K562 (cell line): ENCODE data around the gene GRIK2. TPM values are rescaled to one million over a fixed set of nuclear protein-coding genes. Genes with fewer than 3 reads are reported as not detected.

Source experiments
- ATAC-seq: fragments of 200-7000 bp; cut with Tn5 transposase; 3 replicates; pipeline ENCODE4 v1.9.1; 2020; ENCODE audit warnings: moderate library complexity
- BruUV-seq: library from RNA; stranded (reverse); fragments of 400-500 nt; replicated peaks from 2 replicates; lab custom pipeline; 2021; lab: Mats Ljungman, UMichigan
- CTCF ChIA-PET: fragments of 300-600 bp; formaldehyde crosslinking; extraction: SDS; loops from one replicate; lab custom pipeline; 2021; ENCODE audit warnings: low intra/inter-chr PET ratio; lab: Yijun Ruan, JAX
- POLR2A ChIA-PET: fragments of 300-600, 350-650 bp; sonication (Branson Sonifier 250); formaldehyde crosslinking; extraction: SDS; loops from one replicate; lab custom pipeline; 2021; ENCODE audit warnings: antibody characterized with exemption, inconsistent platforms; lab: Yijun Ruan, JAX
- DNase-seq, 4 experiments: peaks; one replicate each; pipeline versions ENCODE4 v3.0.0 to v3.0.0-alpha.2; 2011 to 2018; ENCODE audit warnings: low spot score in 3 of 4, mixed read lengths in 3 of 4; ENCODE audit errors: extremely low read depth in 1 of 4
- FAIRE-seq: peaks from 2 replicates; lab custom pipeline; 2011; peaks lifted over from hg19 to GRCh38; lab: Jason Lieb, UNC
- H2AFZ ChIP-seq: 2 replicates; pipeline ENCODE4 v1.6.0; 2011; ENCODE audit warnings: low read depth, low read length, control low read depth, inconsistent platforms
- H3K27ac ChIP-seq: fragments of 200-600 bp; 3 replicates; pipeline ENCODE4 v1.8.0; 2011; ENCODE audit warnings: low read depth, mild to moderate bottlenecking, control low read depth, inconsistent platforms, low read length, moderate library complexity, mixed read lengths; ENCODE audit errors: extremely low read depth
- H3K27me3 ChIP-seq, 2 experiments: fragments of 300-600 bp in 1 of 2; 2 replicates in 1 of 2; 3 replicates in 1 of 2; pipeline versions ENCODE4 v1.6.0 to v1.8.0; 2011; ENCODE audit warnings: inconsistent platforms in 2 of 2, low read length in 2 of 2, mild to moderate bottlenecking in 1 of 2, mixed read lengths in 1 of 2, moderate library complexity in 1 of 2; ENCODE audit not compliant: control insufficient read depth in 2 of 2, insufficient read depth in 2 of 2
- H3K36me3 ChIP-seq: fragments of 300-600 bp; 3 replicates; pipeline ENCODE4 v1.8.0; 2011; ENCODE audit warnings: mild to moderate bottlenecking, low read length, inconsistent platforms; ENCODE audit not compliant: control insufficient read depth, insufficient read depth
- H3K4me1 ChIP-seq, 2 experiments: fragments of 200-600 bp in 1 of 2; replicated peaks in 1 of 2; 2 replicates in 1 of 2; 3 replicates in 1 of 2; pipeline versions ENCODE4 v1.5.1 to v1.8.0; 2011; ENCODE audit warnings: inconsistent platforms in 2 of 2, low read length in 2 of 2, mild to moderate bottlenecking in 1 of 2, mixed read lengths in 1 of 2, moderate library complexity in 1 of 2; ENCODE audit not compliant: control insufficient read depth in 2 of 2, insufficient read depth in 2 of 2
- H3K4me2 ChIP-seq: 2 replicates; pipeline ENCODE4 v1.6.1; 2011; ENCODE audit warnings: low read length, control low read depth, inconsistent platforms, mixed read lengths; ENCODE audit not compliant: insufficient read depth
- H3K4me3 ChIP-seq: fragments of 200-600 bp; sonication (generic), shearing (Covaris generic); 2 replicates; pipeline ENCODE4 v1.5.1; 2016; ENCODE audit warnings: control low read depth, inconsistent platforms
- H3K79me2 ChIP-seq: fragments of 200-600 bp; 3 replicates; pipeline ENCODE4 v1.8.0; 2011; ENCODE audit warnings: low read length, inconsistent platforms; ENCODE audit not compliant: control insufficient read depth, insufficient read depth
- H3K9ac ChIP-seq, 2 experiments: 2 replicates each; pipeline versions ENCODE4 v1.6.0 to v1.6.1; 2011; ENCODE audit warnings: low read depth in 2 of 2, low read length in 2 of 2, control low read depth in 1 of 2, inconsistent platforms in 1 of 2, mild to moderate bottlenecking in 1 of 2, mixed read lengths in 1 of 2; ENCODE audit not compliant: insufficient read depth in 1 of 2
- H3K9me1 ChIP-seq: one replicate; pipeline ENCODE4 v1.6.0; 2011; ENCODE audit warnings: inconsistent platforms, mild to moderate bottlenecking, low read length, moderate library complexity; ENCODE audit not compliant: control insufficient read depth, insufficient read depth
- H3K9me3 ChIP-seq: replicated peaks from 2 replicates; pipeline ENCODE4 v1.5.1; 2011; ENCODE audit warnings: low read depth, low read length, inconsistent platforms; ENCODE audit not compliant: control insufficient read depth, insufficient read depth
- H4K20me1 ChIP-seq: replicated peaks from 2 replicates; pipeline ENCODE4 v1.6.1; 2011; ENCODE audit warnings: low read length, inconsistent platforms, mixed read lengths; ENCODE audit not compliant: control insufficient read depth, insufficient read depth
- JUNB ChIP-seq: fragments of 450-650 bp; formaldehyde crosslinking; conservative IDR thresholded peaks from 2 replicates; pipeline ENCODE4 v1.4.0; 2020; ENCODE audit warnings: mild to moderate bottlenecking
- STAT6 ChIP-seq: sonication (generic); formaldehyde crosslinking; IDR thresholded peaks from 2 replicates; pipeline ENCODE4 v1.8.1; 2023; ENCODE audit warnings: mild to moderate bottlenecking, missing genetic modification reagents
- ZBTB26 ChIP-seq: fragments of 450-650 bp; formaldehyde crosslinking; IDR thresholded peaks from 2 replicates; pipeline ENCODE4 v1.4.0; 2022; ENCODE audit warnings: missing genetic modification characterization
- ZNF217 ChIP-seq: sonication (generic); formaldehyde crosslinking; IDR thresholded peaks from 2 replicates; pipeline ENCODE4 v1.8.0; 2022; ENCODE audit warnings: mild to moderate bottlenecking, missing genetic modification reagents
- WGBS: fragments of 100-300 bp; shearing (Covaris generic); methylation state at CpG from one replicate; pipeline ENCODE4 v1.1.6; 2016; ENCODE audit warnings: low coverage, mixed read lengths; ENCODE audit not compliant: insufficient coverage; ENCODE audit errors: missing lambda C conversion rate; 5-methylcytosine and 5-hydroxymethylcytosine counted together
- in situ Hi-C: fragments of 300-500 bp; cut with MboI; formaldehyde crosslinking; loops from 4 replicates; pipeline ENCODE4 v1.15.0; 2018; ENCODE audit warnings: inconsistent platforms, mixed read lengths
- intact Hi-C: fragments of 100-400 bp; cut with micrococcal nuclease; formaldehyde crosslinking; loops from 2 replicates; pipeline ENCODE4 v1.14.2; 2022
- polyA plus RNA-seq, 8 experiments: library from polyadenylated mRNA; depleted of rRNA in 4 of 8; stranded (reverse) in 5 of 8; unstranded in 3 of 8; fragments of >200 nt; fragmentation: Nextera tagmentation in 2 of 8; fragmentation: Illumina TruSeq in 1 of 8; extraction: Ambion mirVana in 2 of 8; extraction: Trizol in 1 of 8; gene quantifications; 2 replicates each; pipeline versions ENCODE4 v1.2.1 to v1.2.3, GENCODE V29; 2011 to 2014; ENCODE audit warnings: inconsistent platforms in 1 of 8, missing spikeins in 1 of 8
- total RNA-seq, 7 experiments: library from RNA; depleted of rRNA in 6 of 7; stranded (reverse); fragments of >200 nt in 6 of 7; fragmentation: Illumina TruSeq in 2 of 7; extraction: Trizol in 2 of 7; gene quantifications; 2 replicates each; pipeline versions ENCODE4 v1.2.1 to v1.2.3, GENCODE V29; 2011 to 2021; ENCODE audit warnings: low replicate concordance in 1 of 7
- TF ChIP-seq, protein P1 (sequence below): fragments of 250-450 bp; sonication (Bioruptor Pico); IDR thresholded peaks from 2 replicates; pipeline ENCODE4 v1.5.0; 2020; ENCODE audit warnings: mild to moderate bottlenecking

Gene GRIK2
- total and polyA plus RNA-seq, 9 of the 15 experiments (the other 6 are each of a cell fraction or from before 2014, with no cell fraction given), result not detected

DNA sequence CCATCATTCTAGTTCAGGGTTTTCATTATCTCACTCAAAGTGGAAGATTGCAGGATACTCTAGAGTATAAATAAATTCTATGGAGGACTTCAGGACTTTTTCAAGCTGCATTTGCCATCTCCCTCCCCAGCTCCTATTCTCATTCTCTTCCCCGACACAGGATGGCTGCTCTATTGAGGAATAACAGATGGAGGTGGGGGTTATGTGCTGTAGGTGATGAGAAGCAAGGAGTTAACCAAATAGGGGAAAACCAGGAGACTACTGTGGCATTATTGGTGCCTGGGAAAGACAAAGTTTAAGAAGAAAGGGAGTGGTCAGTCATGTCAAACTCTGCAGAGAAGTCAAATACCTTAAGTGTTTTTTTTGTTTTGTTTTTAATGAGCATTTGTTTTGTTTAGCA is 109.3 kb downstream of the GRIK2 start:
- no peaks in the 10 kb centered on the region for H3K36me3 ChIP-seq
- H3K9ac ChIP-seq, result no peak overlapping the region
- no peak overlapping the region for H3K27ac ChIP-seq
- TF ChIP-seq ZBTB26 (CRISPR knock-in tag), result no peak
- TF ChIP-seq STAT6, result no peak
- no peak for TF ChIP-seq JUNB
- TF ChIP-seq ZNF217 (CRISPR knock-in tag), result no peak
- TF ChIP-seq, protein P1, sequence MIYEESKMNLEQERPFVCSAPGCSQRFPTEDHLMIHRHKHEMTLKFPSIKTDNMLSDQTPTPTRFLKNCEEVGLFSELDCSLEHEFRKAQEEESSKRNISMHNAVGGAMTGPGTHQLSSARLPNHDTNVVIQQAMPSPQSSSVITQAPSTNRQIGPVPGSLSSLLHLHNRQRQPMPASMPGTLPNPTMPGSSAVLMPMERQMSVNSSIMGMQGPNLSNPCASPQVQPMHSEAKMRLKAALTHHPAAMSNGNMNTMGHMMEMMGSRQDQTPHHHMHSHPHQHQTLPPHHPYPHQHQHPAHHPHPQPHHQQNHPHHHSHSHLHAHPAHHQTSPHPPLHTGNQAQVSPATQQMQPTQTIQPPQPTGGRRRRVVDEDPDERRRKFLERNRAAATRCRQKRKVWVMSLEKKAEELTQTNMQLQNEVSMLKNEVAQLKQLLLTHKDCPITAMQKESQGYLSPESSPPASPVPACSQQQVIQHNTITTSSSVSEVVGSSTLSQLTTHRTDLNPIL, result no peak
- DNase-seq, result no peak
- 0% methylated on average over 1 of the region's 1 CpG for WGBS
- ATAC-seq, result no peak
- ChIA-PET CTCF (no interaction called here), POLR2A (no interaction called here)
- no peak overlapping the region for H3K4me2 ChIP-seq
- H3K9me1 ChIP-seq, result no peaks in the 10 kb centered on the region
- 0 out of 2 replicates have a peak, but pooled peaks cover 1% of the 10 kb centered on the region for H3K9me3 ChIP-seq
- intact Hi-C loops (no loop called here), in situ Hi-C loops (no loop called here)
- H2AFZ ChIP-seq, result no peak overlapping the region
- H3K79me2 ChIP-seq, result no peaks in the 10 kb centered on the region
- no peaks in the 10 kb centered on the region for H3K4me1 ChIP-seq
- H4K20me1 ChIP-seq, result no peaks in the 10 kb centered on the region
- no TSS peak for BruUV-seq
- FAIRE-seq, result no peak
- H3K27me3 ChIP-seq, result no peaks in the 10 kb centered on the region
- no peak overlapping the region for H3K4me3 ChIP-seq
